ENCODE measurements around the gene SLC39A11.

Gene SLC39A11

GRCh38 chr17:72683506-72684404, 408.7 kb downstream of the SLC39A11 start:
- no peak overlapping the region for H3K4me2 ChIP-seq
- no peaks in the 10 kb centered on the region for H3K27me3 ChIP-seq
- TF ChIP-seq Cebpa-rat (IDR thresholded peaks at IDR 0.05), result no peak
- no peak overlapping the region for H3K4me3 ChIP-seq
- H3K4me1 ChIP-seq, result peaks cover 18% of the 10 kb centered on the region
- H3K9me3 ChIP-seq, result no peaks in the 10 kb centered on the region; the same call in 1 of the 2 replicates
- no peak overlapping the region for H3K9ac ChIP-seq
- no peaks in the 10 kb centered on the region for H4K20me1 ChIP-seq
- H3K27ac ChIP-seq, result no peak overlapping the region
- no peaks in the 10 kb centered on the region; the same call in 1 of the 2 replicates for H3K36me3 ChIP-seq

DNA sequence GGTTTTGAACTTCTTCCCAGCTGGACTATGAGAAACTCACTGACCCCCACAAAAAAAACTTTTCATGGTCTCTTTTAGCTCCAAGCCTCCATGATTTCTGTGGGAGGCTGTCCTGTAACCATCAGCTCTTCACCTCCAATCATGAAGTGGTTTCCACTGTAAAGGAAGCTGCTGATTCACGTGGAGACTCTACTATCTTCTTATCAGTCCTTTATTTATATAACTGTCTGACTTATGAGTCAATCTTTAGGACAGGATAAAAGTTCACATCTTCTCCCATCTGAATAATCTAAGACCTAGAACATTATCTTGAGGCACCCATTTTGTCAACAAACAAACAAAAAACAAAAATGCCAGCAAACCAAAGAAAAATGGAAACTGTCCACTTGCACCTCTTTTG, 409.9 kb downstream of the SLC39A11 start:
- Histone ChIP-seq H3K4me2 (no peak overlapping the region), H3K4me3 (no peak overlapping the region), H3K9ac (no peak overlapping the region), H3K9me3 (no peaks in the 10 kb centered on the region; the same call in 1 of the 2 replicates), H3K27ac (no peak overlapping the region), H3K36me3 (no peaks in the 10 kb centered on the region; the same call in 1 of the 2 replicates), H3K4me1 (peaks cover 12% of the 10 kb centered on the region), H4K20me1 (no peaks in the 10 kb centered on the region), H3K27me3 (no peaks in the 10 kb centered on the region)
- no peak for TF ChIP-seq Cebpa-rat (IDR thresholded peaks at IDR 0.05)

DNA sequence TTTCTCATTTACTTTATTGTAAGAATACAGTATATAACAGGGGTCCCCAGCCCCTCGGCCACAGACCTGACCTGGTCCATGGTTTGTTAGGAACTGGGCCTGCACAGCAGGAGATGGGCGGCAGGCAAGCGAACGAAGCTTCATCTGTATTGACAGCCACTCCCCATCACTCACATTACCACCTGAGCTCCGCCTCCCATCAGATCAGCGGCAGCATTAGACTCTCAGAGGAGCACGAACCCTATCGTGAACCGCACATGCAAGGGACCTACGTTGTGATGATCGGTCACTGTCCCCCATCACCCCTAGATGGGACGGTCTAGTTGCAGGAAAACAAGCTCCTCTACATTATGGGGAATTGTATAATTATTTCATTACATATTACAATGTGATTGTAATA, 410.6 kb downstream of the SLC39A11 start:
- Histone ChIP-seq H3K9me3 (no peaks in the 10 kb centered on the region; the same call in 1 of the 2 replicates), H3K36me3 (no peaks in the 10 kb centered on the region; the same call in 1 of the 2 replicates), H4K20me1 (no peaks in the 10 kb centered on the region), H3K27me3 (no peaks in the 10 kb centered on the region), H3K27ac (no peak overlapping the region), H3K9ac (no peak overlapping the region), H3K4me3 (no peak overlapping the region), H3K4me1 (peaks cover 12% of the 10 kb centered on the region), H3K4me2 (no peak overlapping the region)
- TF ChIP-seq Cebpa-rat (IDR thresholded peaks at IDR 0.05), result no peak

- no peaks in the 10 kb centered on the region; the same call in 1 of the 2 replicates for H3K9me3 ChIP-seq
- no peak for TF ChIP-seq Cebpa-rat (IDR thresholded peaks at IDR 0.05)
- no peaks in the 10 kb centered on the region; the same call in 1 of the 2 replicates for H3K36me3 ChIP-seq
Observed at GRCh38 chr17:72677714-72678390, 414.6 kb downstream of the SLC39A11 start.

GRCh38 chr17:72677108-72677507, 415.4 kb downstream of the SLC39A11 start:
- Histone ChIP-seq H3K9ac (no peak overlapping the region), H4K20me1 (no peaks in the 10 kb centered on the region), H3K27ac (no peak overlapping the region), H3K9me3 (no peaks in the 10 kb centered on the region; the same call in 1 of the 2 replicates), H3K4me3 (no peak overlapping the region), H3K36me3 (no peaks in the 10 kb centered on the region; the same call in 1 of the 2 replicates), H3K4me1 (no peaks in the 10 kb centered on the region), H3K4me2 (no peak overlapping the region), H3K27me3 (no peaks in the 10 kb centered on the region)
- no peak for TF ChIP-seq Cebpa-rat (IDR thresholded peaks at IDR 0.05)

More at GRCh38 chr17:72677714-72678390, 414.6 kb downstream of the SLC39A11 start:
- H3K4me2 ChIP-seq, result no peak overlapping the region
- no peak overlapping the region for H3K9ac ChIP-seq
- H3K27me3 ChIP-seq, result no peaks in the 10 kb centered on the region
- H3K27ac ChIP-seq, result no peak overlapping the region
- no peaks in the 10 kb centered on the region for H4K20me1 ChIP-seq
- no peaks in the 10 kb centered on the region for H3K4me1 ChIP-seq
- no peak overlapping the region for H3K4me3 ChIP-seq

- H3K9me3 ChIP-seq, result 0 out of 2 replicates have a peak, but pooled peaks cover 4% of the 10 kb centered on the region
- TF ChIP-seq Cebpa-rat (IDR thresholded peaks at IDR 0.05), result no peak
- H3K4me2 ChIP-seq, result no peak overlapping the region
- H3K27ac ChIP-seq, result no peak overlapping the region
- H3K9ac ChIP-seq, result no peak overlapping the region
- peaks cover 5% of the 10 kb centered on the region for H3K4me1 ChIP-seq
- H4K20me1 ChIP-seq, result no peaks in the 10 kb centered on the region
- no peak overlapping the region for H3K4me3 ChIP-seq
- 0 out of 2 replicates have a peak, but pooled peaks cover 5% of the 10 kb centered on the region for H3K36me3 ChIP-seq
- H3K27me3 ChIP-seq, result no peaks in the 10 kb centered on the region
Observed at GRCh38 chr17:72672729-72673128, 419.8 kb downstream of the SLC39A11 start.

DNA sequence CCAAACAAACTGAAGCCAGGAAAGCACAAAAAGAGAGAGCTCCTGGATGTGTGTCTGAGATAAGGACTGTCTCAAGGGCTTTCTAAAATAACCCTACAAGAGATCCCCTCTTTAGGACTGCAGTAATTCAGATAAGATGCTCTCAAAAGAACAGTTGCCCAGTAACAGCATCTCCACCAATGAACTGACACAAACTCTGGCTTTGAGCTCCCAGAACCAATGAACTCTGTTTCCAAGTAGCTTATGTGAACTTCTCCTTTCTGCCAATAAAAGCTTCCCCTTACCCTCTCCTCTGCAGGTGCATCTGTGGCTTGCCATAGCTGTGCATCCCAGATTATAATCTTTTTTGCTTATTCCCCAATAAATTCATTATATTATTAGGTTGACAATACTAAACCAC, 421.5 kb downstream of the SLC39A11 start:
- Histone ChIP-seq H3K4me1 (peaks cover 5% of the 10 kb centered on the region), H3K4me3 (no peak overlapping the region), H3K36me3 (0 out of 2 replicates have a peak, but pooled peaks cover 5% of the 10 kb centered on the region), H3K9ac (no peak overlapping the region), H3K27ac (no peak overlapping the region), H3K9me3 (0 out of 2 replicates have a peak, but pooled peaks cover 4% of the 10 kb centered on the region), H3K27me3 (no peaks in the 10 kb centered on the region), H3K4me2 (no peak overlapping the region), H4K20me1 (no peaks in the 10 kb centered on the region)
- no peak for TF ChIP-seq Cebpa-rat (IDR thresholded peaks at IDR 0.05)

GRCh38 chr17:72667096-72668063, 425.1 kb downstream of the SLC39A11 start:
- Histone ChIP-seq H3K4me2 (no peak overlapping the region), H4K20me1 (no peaks in the 10 kb centered on the region), H3K9ac (no peak overlapping the region), H3K27ac (no peak overlapping the region), H3K4me1 (peaks cover 5% of the 10 kb centered on the region), H3K4me3 (no peak overlapping the region), H3K27me3 (no peaks in the 10 kb centered on the region), H3K9me3 (0 out of 2 replicates have a peak, but pooled peaks cover 4% of the 10 kb centered on the region), H3K36me3 (0 out of 2 replicates have a peak, but pooled peaks cover 5% of the 10 kb centered on the region)
- TF ChIP-seq Cebpa-rat (IDR thresholded peaks at IDR 0.05), result no peak

All from BLaER1 (cell line).